ENCODE data around the gene SLC37A3. TPM values are rescaled to one million over a fixed set of nuclear protein-coding genes. Genes with fewer than 3 reads are reported as not detected.

Gene SLC37A3
- total and polyA plus RNA-seq, 2 donors (not counting 1 experiment from before 2014, with no cell fraction given): 53.5 to 81.7 TPM

- no peak overlapping the region for H3K27ac ChIP-seq (ENCODE audit: insufficient read depth, low read length)
- no peak overlapping the region for H3K9ac ChIP-seq (ENCODE audit: insufficient read depth, low read length)
- DNase-seq (ENCODE audit: low read depth in 2 of 2): no peak
- no peak for TF ChIP-seq EZH2 (IDR thresholded peaks at IDR 0.05; ENCODE audit: low read length, missing control alignments)
- TF ChIP-seq CTCF (conservative IDR thresholded peaks at IDR 0.05 in 1 of 2, IDR thresholded peaks at IDR 0.05 in 1 of 2; ENCODE audit: low read depth in 1 of 2, low read length in 2 of 2): no peak
- H4K20me1 ChIP-seq (ENCODE audit: control insufficient read depth, extremely low read depth, insufficient read depth, low read length): no peaks in the 10 kb centered on the region
- H3K36me3 ChIP-seq (ENCODE audit: control insufficient read depth, insufficient read depth, low read length): peaks cover 3% of the 10 kb centered on the region
- H2AFZ ChIP-seq (ENCODE audit: low read length): no peak overlapping the region
- H3K9me3 ChIP-seq (ENCODE audit: control insufficient read depth, insufficient read depth, low read depth, low read length): no peaks in the 10 kb centered on the region
- no peaks in the 10 kb centered on the region for H3K4me1 ChIP-seq (ENCODE audit: control insufficient read depth, extremely low read depth, insufficient read depth, low read length)
- H3K79me2 ChIP-seq (ENCODE audit: control insufficient read depth, insufficient read depth, low read length): no peaks in the 10 kb centered on the region
- H3K4me3 ChIP-seq (replicated peaks in 1 of 4; ENCODE audit: control extremely low read depth in 1 of 4, insufficient read depth in 1 of 4, low read depth in 3 of 4, low read length in 4 of 4): no peak overlapping the region
- H3K27me3 ChIP-seq (ENCODE audit: control insufficient read depth, insufficient read depth, low read length): no peaks in the 10 kb centered on the region
- H3K4me2 ChIP-seq (ENCODE audit: extremely low read depth, insufficient read depth, low read length): no peak overlapping the region
These were observed 67.7 kb downstream of the SLC37A3 start for GRCh38 chr7:140330595-140330994.

DNA sequence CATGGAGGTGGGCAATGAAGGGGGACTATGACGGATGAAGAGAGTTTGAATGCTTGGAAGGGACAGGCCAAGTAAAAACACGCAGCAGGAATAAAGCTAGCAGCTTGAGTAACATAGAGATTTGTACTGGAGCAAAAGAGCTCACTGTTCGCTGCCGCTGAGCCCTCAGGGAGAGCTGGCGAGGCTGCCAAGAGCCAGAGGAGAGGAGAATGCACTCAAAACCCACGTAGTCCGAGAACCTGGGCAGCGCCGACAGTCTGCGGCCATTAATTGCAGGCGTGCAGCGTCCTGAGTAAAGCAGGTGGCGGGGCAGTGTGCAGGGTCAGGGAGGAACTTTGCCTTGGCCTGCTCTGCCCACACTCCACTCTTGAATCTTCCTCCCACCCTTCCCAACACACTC lies 68.2 kb downstream of the SLC37A3 start:
- Histone ChIP-seq H4K20me1 (ENCODE audit: control insufficient read depth, extremely low read depth, insufficient read depth, low read length) (no peaks in the 10 kb centered on the region), H3K79me2 (ENCODE audit: control insufficient read depth, insufficient read depth, low read length) (no peaks in the 10 kb centered on the region), H3K4me3 (replicated peaks in 1 of 4; ENCODE audit: control extremely low read depth in 1 of 4, insufficient read depth in 1 of 4, low read depth in 3 of 4, low read length in 4 of 4) (no peak overlapping the region), H3K9ac (ENCODE audit: insufficient read depth, low read length) (no peak overlapping the region), H3K36me3 (ENCODE audit: control insufficient read depth, insufficient read depth, low read length) (peaks cover 3% of the 10 kb centered on the region), H2AFZ (ENCODE audit: low read length) (no peak overlapping the region), H3K4me2 (ENCODE audit: extremely low read depth, insufficient read depth, low read length) (no peak overlapping the region), H3K4me1 (ENCODE audit: control insufficient read depth, extremely low read depth, insufficient read depth, low read length) (no peaks in the 10 kb centered on the region), H3K27me3 (ENCODE audit: control insufficient read depth, insufficient read depth, low read length) (no peaks in the 10 kb centered on the region), H3K9me3 (ENCODE audit: control insufficient read depth, insufficient read depth, low read depth, low read length) (no peaks in the 10 kb centered on the region), H3K27ac (ENCODE audit: insufficient read depth, low read length) (no peak overlapping the region)
- DNase-seq (ENCODE audit: low read depth in 2 of 2): no peak
- TF ChIP-seq CTCF (conservative IDR thresholded peaks at IDR 0.05 in 1 of 2, IDR thresholded peaks at IDR 0.05 in 1 of 2; ENCODE audit: low read depth in 1 of 2, low read length in 2 of 2) (no peak), EZH2 (IDR thresholded peaks at IDR 0.05; ENCODE audit: low read length, missing control alignments) (no peak)

- H3K4me3 ChIP-seq (replicated peaks in 1 of 4; ENCODE audit: control extremely low read depth in 1 of 4, insufficient read depth in 1 of 4, low read depth in 3 of 4, low read length in 4 of 4): no peak overlapping the region
- H4K20me1 ChIP-seq (ENCODE audit: control insufficient read depth, extremely low read depth, insufficient read depth, low read length): no peaks in the 10 kb centered on the region
- no peak for DNase-seq (ENCODE audit: low read depth in 2 of 2)
These were observed 71.1 kb downstream of the SLC37A3 start for GRCh38 chr7:140327261-140327661.

More at GRCh38 chr7:140327261-140327661, 71.1 kb downstream of the SLC37A3 start:
- no peaks in the 10 kb centered on the region for H3K79me2 ChIP-seq (ENCODE audit: control insufficient read depth, insufficient read depth, low read length)
- no peaks in the 10 kb centered on the region for H3K9me3 ChIP-seq (ENCODE audit: control insufficient read depth, insufficient read depth, low read depth, low read length)
- H3K4me1 ChIP-seq (ENCODE audit: control insufficient read depth, extremely low read depth, insufficient read depth, low read length): no peaks in the 10 kb centered on the region
- no peaks in the 10 kb centered on the region for H3K27me3 ChIP-seq (ENCODE audit: control insufficient read depth, insufficient read depth, low read length)
- no peaks in the 10 kb centered on the region for H3K36me3 ChIP-seq (ENCODE audit: control insufficient read depth, insufficient read depth, low read length)
- H3K27ac ChIP-seq (ENCODE audit: insufficient read depth, low read length): no peak overlapping the region
- H3K4me2 ChIP-seq (ENCODE audit: extremely low read depth, insufficient read depth, low read length): no peak overlapping the region
- H2AFZ ChIP-seq (ENCODE audit: low read length): no peak overlapping the region
- no peak overlapping the region for H3K9ac ChIP-seq (ENCODE audit: insufficient read depth, low read length)
- no peak for TF ChIP-seq EZH2 (IDR thresholded peaks at IDR 0.05; ENCODE audit: low read length, missing control alignments)
- TF ChIP-seq CTCF (conservative IDR thresholded peaks at IDR 0.05 in 1 of 2, IDR thresholded peaks at IDR 0.05 in 1 of 2; ENCODE audit: low read depth in 1 of 2, low read length in 2 of 2): no peak
